GM21360 (cell line): ENCODE measurements around the gene CCDC8.
"Not testable (repeated sequence)": the region's sequence is repeated elsewhere in the genome, so short reads cannot be mapped to it uniquely, and the experiment has no call there.

Source experiments
- ATAC-seq: cut with Tn5 transposase; IDR thresholded peaks from one replicate; pipeline ENCODE4 v1.9.1; 2021; ENCODE audit warnings: mild to moderate bottlenecking, moderate library complexity; ENCODE audit not compliant: unreplicated experiment

The CCDC8 gene

GRCh38 chr19:46413262-46414031, at the start of gene CCDC8:
CCDC8 (minus strand) TSS chr19:46413564; CDS start chr19:46412810, 754 bp downstream.
- ATAC-seq = no peak

DNA sequence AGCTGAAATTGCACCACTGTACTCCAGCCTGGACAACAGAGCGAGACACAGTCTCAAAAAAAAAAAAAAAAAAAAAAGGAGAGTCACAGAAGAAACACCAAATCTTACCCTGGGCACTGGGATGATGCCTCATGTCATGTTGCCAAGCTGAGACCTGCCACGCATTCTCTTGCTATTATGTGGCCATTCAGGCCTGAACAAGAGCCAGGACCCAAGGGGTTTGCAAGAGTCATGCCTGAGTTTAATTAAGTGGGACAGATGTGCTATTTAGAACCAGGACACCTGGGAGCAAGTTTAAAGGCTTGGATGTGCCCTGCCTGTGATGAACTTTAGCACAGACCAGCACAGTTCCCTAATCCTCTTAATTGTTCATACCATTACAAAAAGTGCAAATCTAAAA, 48.2 kb upstream of the CCDC8 start:
- ATAC-seq = no peak

- ATAC-seq = no peak
Observed at GRCh38 chr19:46460981-46461380, 47.6 kb upstream of the CCDC8 start.

DNA sequence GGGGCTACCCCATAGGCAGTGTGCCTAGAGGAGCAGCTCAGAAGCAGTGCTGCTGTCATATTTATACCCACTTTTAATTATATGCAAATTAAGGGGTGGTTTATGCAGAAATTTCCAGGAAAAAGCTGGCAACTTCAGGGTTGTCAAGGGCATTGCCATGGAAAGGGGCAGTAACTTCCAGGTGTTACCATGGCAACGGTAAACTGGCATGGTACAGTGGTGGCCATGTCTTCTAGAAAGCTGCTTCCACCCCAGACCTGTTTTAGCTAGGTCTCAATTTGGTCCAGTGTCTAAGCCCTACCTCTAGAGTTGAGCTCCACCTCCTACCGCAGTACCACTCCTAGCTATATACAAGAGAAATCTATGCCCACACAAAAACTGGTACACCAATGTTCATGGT, 46.7 kb upstream of the CCDC8 start:
- ATAC-seq = no peak

DNA sequence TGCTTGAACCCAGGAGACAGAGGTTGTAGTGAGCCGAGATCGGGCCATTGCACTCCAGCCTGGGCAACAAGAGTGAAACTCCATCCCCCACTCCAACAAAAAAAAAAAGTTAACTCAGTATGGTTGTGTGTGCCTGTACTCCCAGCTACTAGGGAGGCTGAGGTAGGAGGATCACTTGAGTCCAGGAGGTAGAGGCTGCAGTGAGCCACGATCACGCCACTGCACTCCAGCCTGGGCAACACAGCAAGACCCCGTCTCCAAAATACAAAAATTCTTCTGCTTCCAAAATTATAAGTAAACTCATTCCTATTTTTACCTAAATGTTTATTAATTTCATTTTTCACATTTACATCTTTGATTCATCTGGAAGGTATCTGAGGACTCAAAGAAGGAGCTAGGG, 43.6 kb upstream of the CCDC8 start:
- ATAC-seq = no peak

DNA sequence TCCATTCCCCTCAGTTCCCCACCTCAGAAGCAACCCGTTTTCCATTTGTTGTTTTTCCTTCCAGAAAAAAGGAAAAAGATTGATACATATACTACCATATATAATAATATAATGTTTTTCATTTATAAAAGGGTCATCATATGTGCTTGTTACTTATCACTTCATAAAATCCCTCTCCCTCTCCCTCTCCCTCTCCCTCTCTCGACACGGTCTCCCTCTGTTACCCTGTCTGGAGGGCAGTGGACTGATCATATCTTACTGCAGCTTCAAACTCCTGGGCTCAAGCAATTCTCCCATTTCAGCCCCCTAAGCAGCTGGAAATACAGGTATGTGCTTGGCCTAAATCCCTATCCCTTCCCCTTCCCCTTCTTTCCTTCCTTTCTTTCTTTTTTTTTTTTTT, 40.9 kb upstream of the CCDC8 start:
- no peak for ATAC-seq

GRCh38 chr19:46453661-46454060, 40.3 kb upstream of the CCDC8 start:
- no peak for ATAC-seq

GRCh38 chr19:46452186-46452585, 38.8 kb upstream of the CCDC8 start:
- ATAC-seq = no peak

GRCh38 chr19:46451352-46451751, 38.0 kb upstream of the CCDC8 start:
- no peak for ATAC-seq

GRCh38 chr19:46450737-46451136, 37.4 kb upstream of the CCDC8 start:
- ATAC-seq = no peak

- ATAC-seq = no peak
Observed at GRCh38 chr19:46449228-46449627, 35.9 kb upstream of the CCDC8 start.

DNA sequence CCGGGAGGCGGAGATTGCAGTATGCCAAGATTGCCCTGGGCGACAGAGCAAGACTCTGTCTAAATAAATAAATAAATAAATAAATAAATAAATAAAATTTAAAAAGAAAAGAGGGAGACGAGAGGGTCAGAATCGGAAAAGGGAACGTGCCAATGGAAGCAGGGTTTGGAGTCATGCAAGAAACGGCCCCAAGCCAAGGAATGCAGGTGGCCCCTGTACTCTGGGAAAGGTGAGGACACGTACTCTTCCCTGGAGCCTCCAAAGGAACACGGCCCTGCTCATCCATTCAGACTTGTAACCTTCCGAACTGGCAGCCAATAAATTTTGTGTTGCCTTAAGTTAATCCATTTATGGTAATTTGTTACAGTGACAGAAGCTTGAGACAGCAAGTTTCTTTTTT, 35.2 kb upstream of the CCDC8 start:
- ATAC-seq = no peak

GRCh38 chr19:46447824-46448223, 34.5 kb upstream of the CCDC8 start:
- no peak for ATAC-seq

GRCh38 chr19:46447006-46447405, 33.6 kb upstream of the CCDC8 start:
- ATAC-seq = no peak

DNA sequence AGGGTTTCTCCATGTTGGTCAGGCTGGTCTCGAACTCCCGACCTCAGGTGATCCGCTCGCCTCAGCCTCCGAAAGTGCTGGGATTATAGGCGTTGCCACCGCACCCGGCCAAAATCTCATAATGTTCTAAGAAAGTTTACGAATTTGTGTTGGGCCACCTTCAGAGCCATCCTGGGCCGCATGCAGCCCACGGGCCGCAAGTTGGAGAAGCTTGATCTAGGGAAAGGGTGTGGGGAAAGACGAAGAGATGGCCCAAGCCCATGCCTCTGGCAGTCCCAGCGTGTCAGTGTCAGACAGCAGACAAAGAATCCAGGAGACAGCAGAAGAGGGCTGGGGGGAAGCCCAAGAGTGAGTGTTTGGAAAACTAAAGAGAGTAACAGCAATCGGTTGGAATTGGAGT, 32.7 kb upstream of the CCDC8 start:
- no peak for ATAC-seq

DNA sequence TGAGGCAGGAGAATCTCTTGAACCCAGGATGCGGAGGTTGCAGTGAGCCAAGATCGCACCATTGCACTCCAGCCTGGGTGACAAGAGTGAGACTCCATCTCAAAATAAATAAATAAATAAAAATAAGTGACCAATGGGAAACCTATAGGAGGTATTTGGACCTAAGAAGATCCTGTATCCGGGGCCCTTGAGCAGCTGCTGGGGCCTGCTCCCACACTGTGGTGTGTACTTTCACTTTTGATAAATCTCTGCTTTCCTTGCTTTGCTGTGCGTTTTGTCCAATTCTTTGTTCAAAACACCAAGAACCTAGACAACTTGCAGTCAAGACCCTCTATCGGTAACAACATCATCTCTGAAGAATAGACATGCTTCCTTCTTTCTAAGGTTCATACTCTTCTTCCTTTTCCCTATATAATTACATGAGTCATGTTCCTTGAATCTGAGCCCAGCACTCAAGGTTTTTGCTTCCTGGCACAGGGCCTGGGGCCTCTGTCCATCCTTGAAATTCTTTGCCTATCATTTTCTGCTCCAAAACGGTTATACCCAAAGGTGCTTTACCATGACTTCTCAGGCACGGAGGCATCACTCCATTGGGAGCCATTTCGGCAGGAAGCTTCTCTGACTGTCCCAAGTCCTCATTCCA, 29.6 kb upstream of the CCDC8 start:
- no peak for ATAC-seq

DNA sequence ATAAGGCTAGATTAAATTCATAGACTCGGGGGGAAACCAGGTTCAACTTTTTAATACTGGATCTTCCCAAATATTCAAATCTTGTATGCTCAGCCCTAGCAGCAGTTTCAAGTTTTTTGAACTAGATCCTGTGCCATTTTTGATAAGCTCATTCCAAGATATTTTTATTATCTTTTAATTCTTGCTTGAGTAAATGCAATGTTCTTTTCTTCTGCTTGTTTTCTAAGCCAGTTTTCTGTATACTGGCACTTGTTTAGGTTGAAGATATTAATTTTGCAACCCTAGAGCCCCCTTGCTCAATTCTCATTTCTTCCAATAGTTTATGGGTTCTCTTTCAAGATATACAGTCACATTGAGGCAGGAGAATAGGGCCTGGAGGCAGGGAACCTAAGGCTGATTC, 28.5 kb upstream of the CCDC8 start:
- ATAC-seq = no peak

- not testable (repeated sequence) for ATAC-seq
Observed at GRCh38 chr19:46435689-46436088, 22.3 kb upstream of the CCDC8 start.

DNA sequence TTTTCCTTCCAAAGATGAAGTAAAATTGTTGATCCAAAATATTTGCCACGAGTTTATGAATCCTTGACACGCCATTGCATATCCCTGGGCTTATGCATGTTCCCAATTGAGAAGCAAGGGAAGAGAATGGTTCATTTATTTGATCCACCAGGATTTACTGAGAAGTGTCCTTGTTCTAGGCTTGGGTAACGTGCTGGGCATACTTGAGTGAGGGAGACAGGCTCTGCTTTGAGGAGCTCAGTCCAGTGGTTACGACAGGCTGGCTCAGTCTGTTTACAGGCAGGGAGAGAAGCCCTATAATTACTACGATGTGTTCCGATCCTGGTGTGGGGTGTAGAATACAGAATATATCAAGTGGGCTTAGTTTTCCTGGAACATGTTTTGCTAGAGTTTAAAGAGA, 21.6 kb upstream of the CCDC8 start:
- ATAC-seq = no peak

DNA sequence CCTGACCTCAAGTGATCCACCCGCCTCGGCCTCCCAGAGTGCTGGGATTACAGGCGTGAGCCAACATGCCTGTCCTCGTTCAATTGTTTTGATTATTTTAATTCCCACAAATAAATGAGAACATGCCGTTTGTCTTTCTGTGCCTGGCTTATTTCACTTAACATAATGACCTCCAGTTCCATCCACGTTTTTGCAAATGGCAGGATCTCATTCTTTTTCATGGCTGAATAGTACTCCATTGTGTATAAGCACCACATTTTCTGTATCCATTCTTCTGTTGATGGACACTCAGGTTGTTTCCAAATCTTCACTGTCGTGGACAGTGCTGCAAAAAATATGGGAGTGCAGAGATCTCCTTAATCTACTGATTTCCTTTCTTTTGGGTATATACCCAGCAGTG, 20.1 kb upstream of the CCDC8 start:
- ATAC-seq = not testable (repeated sequence)

- ATAC-seq = no peak
Observed at GRCh38 chr19:46431824-46432223, 18.5 kb upstream of the CCDC8 start.

DNA sequence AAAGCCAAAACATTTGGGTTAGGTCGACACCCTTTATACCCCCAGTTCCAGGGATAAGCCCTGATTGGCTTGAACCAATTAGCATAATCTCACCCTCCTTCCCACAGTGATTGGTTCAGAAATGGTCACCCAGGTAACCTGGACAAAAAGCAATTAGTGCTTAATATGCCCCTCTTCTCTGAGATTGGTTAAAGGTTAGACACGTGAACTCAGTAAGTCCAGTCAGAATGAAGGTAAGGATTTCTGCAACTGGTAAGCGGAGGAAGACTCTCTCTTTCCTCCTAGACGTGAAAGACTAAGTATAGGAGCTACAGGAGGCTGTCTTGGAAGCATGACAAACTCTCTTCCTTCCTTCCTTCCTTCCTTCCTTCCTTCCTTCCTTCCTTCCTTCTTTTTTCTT, 16.6 kb upstream of the CCDC8 start:
- ATAC-seq = no peak
